ENCODE measurements around the gene FRAS1.
"Not testable (repeated sequence)": the region's sequence is repeated elsewhere in the genome, so short reads cannot be mapped to it uniquely, and the experiment has no call there.

FRAS1 gene

DNA sequence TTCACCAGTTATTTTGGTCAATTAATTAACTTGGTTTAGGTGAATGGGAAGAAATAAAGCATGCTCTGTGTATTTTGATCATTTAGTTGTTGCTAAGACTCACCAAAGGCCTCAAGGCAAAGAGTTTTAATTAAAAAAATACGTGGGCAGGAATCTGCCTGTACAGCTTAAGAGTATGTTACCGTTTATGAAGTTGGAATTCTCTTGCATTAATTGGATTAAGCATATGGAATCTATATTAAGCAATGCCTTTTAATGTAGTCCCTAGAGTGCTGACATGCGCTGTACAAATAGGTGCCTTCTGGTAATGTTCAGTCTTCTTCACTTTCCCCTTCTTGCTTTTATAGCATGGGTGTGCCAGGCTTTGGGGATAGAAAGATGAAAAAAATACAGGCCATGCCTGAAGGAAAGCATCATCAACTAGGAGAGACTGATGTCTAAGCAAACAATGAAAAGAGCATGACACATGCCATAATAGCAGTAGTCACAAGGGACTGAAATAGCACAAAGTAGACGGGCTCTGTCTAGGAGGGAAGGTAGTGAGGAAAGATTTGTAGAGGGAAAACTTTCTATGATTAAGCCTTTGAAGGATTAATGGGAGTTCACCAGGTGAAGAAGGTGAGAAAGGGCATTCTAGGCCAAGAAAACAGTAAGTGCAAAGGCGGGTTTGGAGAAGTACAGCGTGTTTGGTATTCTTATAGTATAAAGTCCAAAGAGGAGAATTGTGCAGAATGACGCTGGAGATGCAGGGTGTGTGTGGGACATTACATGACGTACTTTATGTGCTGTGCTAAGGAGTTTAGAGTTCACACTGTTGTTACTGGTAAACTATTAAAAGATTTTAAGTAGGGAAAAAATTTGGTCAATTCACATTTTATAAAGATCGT lies 268.4 kb downstream of the FRAS1 start:
- H3K4me1 ChIP-seq, result peaks cover 4% of the 10 kb centered on the region
- no peaks in the 10 kb centered on the region for H3K9me3 ChIP-seq
- H3K4me2 ChIP-seq, result no peak overlapping the region
- H3K27ac ChIP-seq, result no peak overlapping the region
- TF ChIP-seq Cebpa-rat (IDR thresholded peaks at IDR 0.05), result no peak
- no peaks in the 10 kb centered on the region for H3K27me3 ChIP-seq
- H3K4me3 ChIP-seq, result no peak overlapping the region
- no peaks in the 10 kb centered on the region for H4K20me1 ChIP-seq
- no peaks in the 10 kb centered on the region for H3K36me3 ChIP-seq
- no peak overlapping the region for H3K9ac ChIP-seq

DNA sequence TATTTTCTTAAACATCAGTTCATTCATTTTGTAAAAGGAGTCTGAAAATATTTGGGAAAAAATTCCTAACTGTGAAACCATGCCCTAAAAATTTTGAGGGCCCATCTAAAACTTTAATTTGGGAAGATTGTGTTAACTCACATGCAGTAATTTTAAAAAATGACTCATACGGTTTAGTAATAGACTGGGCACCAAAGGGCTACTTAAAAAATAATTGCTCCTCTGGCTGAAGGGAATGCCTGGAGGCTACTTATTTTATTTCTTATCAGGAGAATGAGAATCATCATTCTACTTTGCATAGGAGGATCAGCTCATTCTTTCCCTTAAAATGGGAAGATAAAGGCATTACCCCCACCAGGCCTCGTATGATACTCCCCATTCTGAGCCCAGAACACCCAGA lies 271.5 kb downstream of the FRAS1 start:
- H3K9me3 ChIP-seq, H3K4me3 ChIP-seq, H3K9ac ChIP-seq, H4K20me1 ChIP-seq, H3K4me1 ChIP-seq, H3K27ac ChIP-seq, H3K36me3 ChIP-seq, H3K4me2 ChIP-seq, H3K27me3 ChIP-seq: not testable (repeated sequence)

- Histone ChIP-seq H3K4me2 (no peak overlapping the region), H3K9ac (no peak overlapping the region), H4K20me1 (no peaks in the 10 kb centered on the region), H3K36me3 (no peaks in the 10 kb centered on the region), H3K4me3 (no peak overlapping the region), H3K4me1 (no peaks in the 10 kb centered on the region), H3K27ac (no peak overlapping the region), H3K9me3 (no peaks in the 10 kb centered on the region), H3K27me3 (no peaks in the 10 kb centered on the region)
- TF ChIP-seq Cebpa-rat (IDR thresholded peaks at IDR 0.05), result no peak
Measured at GRCh38 chr4:78331186-78331585, 274.1 kb downstream of the FRAS1 start.

DNA sequence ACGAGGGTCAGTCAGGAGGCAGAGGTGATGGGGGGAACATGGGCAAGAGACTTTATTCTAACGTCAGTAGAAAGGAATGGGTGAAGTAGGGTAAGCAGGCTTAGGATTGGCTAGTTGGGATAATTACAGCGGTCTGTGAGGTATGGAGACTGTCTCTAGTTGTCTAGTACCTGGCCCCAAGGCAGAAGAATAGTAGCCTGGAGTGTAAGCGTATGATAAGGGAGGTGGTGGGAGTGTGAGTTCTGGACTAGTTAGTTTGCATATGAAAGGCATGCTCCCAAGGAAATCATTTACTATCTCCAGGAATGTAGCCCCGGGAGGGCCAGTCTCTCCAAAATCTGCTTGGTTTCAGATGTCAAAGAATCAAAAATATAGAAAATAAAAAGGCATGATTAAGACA lies 274.8 kb downstream of the FRAS1 start:
- TF ChIP-seq Cebpa-rat (IDR thresholded peaks at IDR 0.05), result no peak
- Histone ChIP-seq H3K4me2 (no peak overlapping the region), H3K27ac (no peak overlapping the region), H3K4me1 (no peaks in the 10 kb centered on the region), H3K9ac (no peak overlapping the region), H3K9me3 (no peaks in the 10 kb centered on the region), H3K27me3 (no peaks in the 10 kb centered on the region), H3K4me3 (no peak overlapping the region), H3K36me3 (no peaks in the 10 kb centered on the region), H4K20me1 (no peaks in the 10 kb centered on the region)

GRCh38 chr4:78332976-78333375 lies 275.9 kb downstream of the FRAS1 start:
- no peak overlapping the region for H3K4me3 ChIP-seq
- no peaks in the 10 kb centered on the region for H3K4me1 ChIP-seq
- H3K27me3 ChIP-seq, result no peaks in the 10 kb centered on the region
- no peaks in the 10 kb centered on the region for H3K36me3 ChIP-seq
- TF ChIP-seq Cebpa-rat (IDR thresholded peaks at IDR 0.05), result no peak
- H3K4me2 ChIP-seq, result no peak overlapping the region
- no peaks in the 10 kb centered on the region for H3K9me3 ChIP-seq
- no peak overlapping the region for H3K9ac ChIP-seq
- H3K27ac ChIP-seq, result no peak overlapping the region
- no peaks in the 10 kb centered on the region for H4K20me1 ChIP-seq

DNA sequence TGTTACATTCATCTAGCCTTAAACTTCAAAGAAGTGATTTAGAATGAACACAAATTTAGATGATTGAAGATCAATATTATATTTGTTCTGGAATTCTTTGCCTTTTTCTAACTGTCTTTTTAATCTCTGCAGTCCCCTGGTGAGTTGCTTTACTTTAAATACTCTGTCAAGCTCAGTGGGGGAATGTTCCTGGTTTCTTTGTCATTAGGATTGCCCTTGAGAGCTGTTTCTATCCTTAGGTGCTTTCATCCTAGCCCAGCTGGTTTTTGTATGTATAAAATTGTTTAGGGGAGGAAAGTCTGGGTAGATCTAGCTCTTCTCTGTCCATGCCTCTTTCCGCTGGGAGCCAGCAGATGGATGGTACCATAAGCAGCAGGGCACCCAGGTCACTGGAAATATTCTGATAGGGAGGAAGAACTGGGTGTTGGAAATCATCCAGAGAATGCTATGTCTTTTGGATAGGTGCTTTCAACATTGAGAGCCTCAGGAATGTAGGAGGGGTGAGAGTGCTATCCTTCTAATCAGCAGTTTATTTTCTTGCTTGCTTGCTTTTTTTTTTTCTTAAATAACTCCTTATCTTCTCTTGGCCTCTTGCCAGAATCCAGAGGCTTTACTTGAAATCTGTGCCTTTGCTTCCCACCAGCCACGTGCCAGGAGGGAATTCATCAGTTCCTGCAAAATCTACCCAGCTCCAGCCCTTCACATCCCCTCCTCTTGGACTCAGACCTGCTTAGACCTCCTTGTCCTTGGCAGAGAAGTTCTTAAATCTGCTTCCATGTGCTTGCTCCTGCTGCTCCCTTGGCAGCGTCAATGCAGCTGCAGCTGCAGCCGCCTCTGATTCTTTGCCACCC lies 279.2 kb downstream of the FRAS1 start:
- H3K4me1 ChIP-seq, result no peaks in the 10 kb centered on the region
- H3K9me3 ChIP-seq, result no peaks in the 10 kb centered on the region
- H3K9ac ChIP-seq, result no peak overlapping the region
- H4K20me1 ChIP-seq, result no peaks in the 10 kb centered on the region
- no peaks in the 10 kb centered on the region for H3K36me3 ChIP-seq
- no peak overlapping the region for H3K4me3 ChIP-seq
- TF ChIP-seq Cebpa-rat (IDR thresholded peaks at IDR 0.05), result no peak
- H3K27me3 ChIP-seq, result no peaks in the 10 kb centered on the region
- H3K4me2 ChIP-seq, result no peak overlapping the region
- no peak overlapping the region for H3K27ac ChIP-seq

GRCh38 chr4:78337244-78338020 lies 280.3 kb downstream of the FRAS1 start:
- Histone ChIP-seq H3K4me3 (no peak overlapping the region), H4K20me1 (no peaks in the 10 kb centered on the region), H3K27ac (no peak overlapping the region), H3K9me3 (no peaks in the 10 kb centered on the region), H3K9ac (no peak overlapping the region), H3K27me3 (no peaks in the 10 kb centered on the region), H3K36me3 (no peaks in the 10 kb centered on the region), H3K4me1 (no peaks in the 10 kb centered on the region), H3K4me2 (no peak overlapping the region)
- TF ChIP-seq Cebpa-rat (IDR thresholded peaks at IDR 0.05), result no peak

GRCh38 chr4:78342125-78342524 lies 285.0 kb downstream of the FRAS1 start:
- H3K4me1 ChIP-seq, result peaks cover 9% of the 10 kb centered on the region
- H3K27me3 ChIP-seq, result no peaks in the 10 kb centered on the region

GRCh38 chr4:78343682-78344081 lies 286.6 kb downstream of the FRAS1 start:
- Histone ChIP-seq H3K27ac (no peak overlapping the region), H3K36me3 (no peaks in the 10 kb centered on the region), H3K4me3 (no peak overlapping the region)

More at GRCh38 chr4:78342125-78342524, 285.0 kb downstream of the FRAS1 start:
- no peaks in the 10 kb centered on the region for H3K36me3 ChIP-seq
- H3K4me2 ChIP-seq, result no peak overlapping the region
- no peak overlapping the region for H3K4me3 ChIP-seq
- no peaks in the 10 kb centered on the region for H4K20me1 ChIP-seq
- no peak for TF ChIP-seq Cebpa-rat (IDR thresholded peaks at IDR 0.05)
- no peak overlapping the region for H3K27ac ChIP-seq
- H3K9me3 ChIP-seq, result no peaks in the 10 kb centered on the region
- no peak overlapping the region for H3K9ac ChIP-seq

More at GRCh38 chr4:78343682-78344081, 286.6 kb downstream of the FRAS1 start:
- Histone ChIP-seq H3K9ac (no peak overlapping the region), H4K20me1 (no peaks in the 10 kb centered on the region), H3K27me3 (no peaks in the 10 kb centered on the region), H3K4me2 (no peak overlapping the region), H3K4me1 (peaks cover 9% of the 10 kb centered on the region), H3K9me3 (no peaks in the 10 kb centered on the region)
- TF ChIP-seq Cebpa-rat (IDR thresholded peaks at IDR 0.05), result no peak

Measured in BLaER1 (cell line).